Cardiac atrium fibroblast (primary cell): Measurements from ENCODE around the gene PGBD1. TPM values are rescaled to one million over a fixed set of nuclear protein-coding genes. Genes with fewer than 3 reads are reported as not detected.

Experiments used
- total RNA-seq: library from RNA; depleted of rRNA; stranded (reverse); fragments of >200 nt; gene quantifications from 2 replicates; pipeline ENCODE4 v1.2.3, GENCODE V29; 2015

Gene PGBD1
- total RNA-seq, result 1.3 and 2.4 TPM in 2 replicates

GRCh38 chr6:28281288-28282064 is at the start of gene PGBD1:
TSS of gene PGBD1 (plus strand) at chr6:28281572. CDS start at chr6:28283814, 2,242 bp downstream.

GRCh38 chr6:28252009-28252975 is 29.1 kb upstream of the PGBD1 start, which contains the start of gene ZKSCAN4:
TSS of gene ZKSCAN4 (minus strand) at chr6:28252269. CDS start at chr6:28251980, 289 bp downstream.

GRCh38 chr6:28258877-28259777 is 22.2 kb upstream of the PGBD1 start, which contains the start of gene NKAPL:
TSS of gene NKAPL (plus strand) at chr6:28259297. CDS start at chr6:28259372, 75 bp downstream.

GRCh38 chr6:28266962-28267694 is 14.2 kb upstream of the PGBD1 start, which contains the start of gene ZSCAN26:
TSS of gene ZSCAN26 (plus strand) at chr6:28267143. CDS start at chr6:28271920, 4,777 bp downstream.

GRCh38 chr6:28335564-28336283 is 54.4 kb downstream of the PGBD1 start, which contains the start of gene ZSCAN31:
TSS of gene ZSCAN31 (minus strand) at chr6:28336148. CDS start at chr6:28329683, 6,465 bp downstream.

GRCh38 chr6:28349892-28350737 is 68.7 kb downstream of the PGBD1 start, which contains the start of gene ZKSCAN3:
TSS of gene ZKSCAN3 (plus strand) at chr6:28349947. CDS start at chr6:28359587, 9,640 bp downstream.

Other genes with a start within 250 kb of the PGBD1 start
- gene ZNF165, start 201.0 kb upstream of the PGBD1 start, total RNA-seq, result 0.16 and 0.36 TPM in 2 replicates
- gene ZSCAN16, start 157.0 kb upstream of the PGBD1 start, total RNA-seq, result 3.4 TPM in 1 of 2 replicates, not detected in the other
- gene ZKSCAN8, start 139.7 kb upstream of the PGBD1 start, total RNA-seq, result 7.2 and 10.4 TPM in 2 replicates
- 1.8 and 3.7 TPM in 2 replicates for gene ZSCAN9, start 56.3 kb upstream of the PGBD1 start, total RNA-seq
- gene ZKSCAN4, start 29.3 kb upstream of the PGBD1 start, total RNA-seq, result 2.5 and 2.6 TPM in 2 replicates
- 0.36 and 2.3 TPM in 2 replicates for gene NKAPL, start 22.3 kb upstream of the PGBD1 start, total RNA-seq
- 11.8 and 15.9 TPM in 2 replicates for gene ZSCAN26, start 14.4 kb upstream of the PGBD1 start, total RNA-seq
- 10.5 and 18.0 TPM in 2 replicates for gene ZSCAN31, start 54.6 kb downstream of the PGBD1 start, total RNA-seq
- gene ZKSCAN3, start 68.4 kb downstream of the PGBD1 start, total RNA-seq, result 1.6 and 2.2 TPM in 2 replicates
- gene ZSCAN12, start 118.2 kb downstream of the PGBD1 start, total RNA-seq, result 1.3 and 2.0 TPM in 2 replicates
- gene ZSCAN23, start 161.9 kb downstream of the PGBD1 start, total RNA-seq, result 0.36 and 0.81 TPM in 2 replicates
- gene GPX6, start 234.2 kb downstream of the PGBD1 start, total RNA-seq, result not detected in 2 replicates
- not detected in 2 replicates for gene GPX5, start 244.3 kb downstream of the PGBD1 start, total RNA-seq